GM12873 (cell line): ENCODE data around the gene TNRC6A.

Experiments
- TF ChIP-seq, protein P1 (sequence below): IDR thresholded peaks from 2 replicates; pipeline ENCODE4 v1.5.1; 2012; ENCODE audit warnings: low read depth, mild to moderate bottlenecking, moderate library complexity, low read length, control low read depth; ENCODE audit not compliant: insufficient read depth; ENCODE audit errors: missing control alignments

Gene TNRC6A

DNA sequence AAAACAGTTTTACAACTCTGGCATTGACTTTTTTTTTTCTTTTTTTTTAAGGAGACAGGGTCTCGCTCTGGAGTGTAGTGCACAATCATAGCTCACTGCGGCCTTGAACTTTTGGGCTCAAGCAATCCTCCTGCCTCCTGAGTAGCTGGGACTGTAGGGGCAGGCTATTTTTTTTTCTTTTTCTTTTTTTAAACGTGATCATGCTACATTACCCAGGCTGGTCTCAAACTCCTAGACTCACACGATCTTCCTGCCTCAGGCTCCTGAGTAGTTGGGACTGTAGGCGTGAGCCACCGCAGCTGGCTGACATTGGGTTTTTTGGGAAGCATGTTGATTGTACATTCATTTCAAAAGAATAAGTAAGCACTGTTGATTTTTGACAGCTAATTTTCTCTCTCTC, 32.1 kb downstream of the TNRC6A start:
- TF ChIP-seq, protein P1, sequence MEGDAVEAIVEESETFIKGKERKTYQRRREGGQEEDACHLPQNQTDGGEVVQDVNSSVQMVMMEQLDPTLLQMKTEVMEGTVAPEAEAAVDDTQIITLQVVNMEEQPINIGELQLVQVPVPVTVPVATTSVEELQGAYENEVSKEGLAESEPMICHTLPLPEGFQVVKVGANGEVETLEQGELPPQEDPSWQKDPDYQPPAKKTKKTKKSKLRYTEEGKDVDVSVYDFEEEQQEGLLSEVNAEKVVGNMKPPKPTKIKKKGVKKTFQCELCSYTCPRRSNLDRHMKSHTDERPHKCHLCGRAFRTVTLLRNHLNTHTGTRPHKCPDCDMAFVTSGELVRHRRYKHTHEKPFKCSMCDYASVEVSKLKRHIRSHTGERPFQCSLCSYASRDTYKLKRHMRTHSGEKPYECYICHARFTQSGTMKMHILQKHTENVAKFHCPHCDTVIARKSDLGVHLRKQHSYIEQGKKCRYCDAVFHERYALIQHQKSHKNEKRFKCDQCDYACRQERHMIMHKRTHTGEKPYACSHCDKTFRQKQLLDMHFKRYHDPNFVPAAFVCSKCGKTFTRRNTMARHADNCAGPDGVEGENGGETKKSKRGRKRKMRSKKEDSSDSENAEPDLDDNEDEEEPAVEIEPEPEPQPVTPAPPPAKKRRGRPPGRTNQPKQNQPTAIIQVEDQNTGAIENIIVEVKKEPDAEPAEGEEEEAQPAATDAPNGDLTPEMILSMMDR, result no peak

DNA sequence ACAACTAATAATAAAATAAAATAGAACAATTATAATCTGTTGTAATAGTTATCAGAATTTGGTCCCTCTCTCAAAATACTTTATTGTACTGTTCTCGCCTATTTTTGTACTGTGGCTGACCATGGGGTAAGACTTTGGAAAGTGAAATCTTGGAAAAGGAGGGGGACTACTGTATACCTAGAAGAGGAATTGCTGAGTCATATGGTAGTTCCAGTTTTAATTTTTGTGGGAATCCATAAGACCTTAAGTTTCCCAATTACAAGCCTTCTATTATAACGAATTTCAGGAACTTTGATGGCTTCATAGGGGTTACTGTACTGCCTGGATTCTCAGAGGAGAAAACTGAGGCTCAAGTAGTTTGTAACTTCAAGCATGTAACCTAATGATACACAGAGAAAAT, 35.5 kb downstream of the TNRC6A start:
- TF ChIP-seq, protein P1, result no peak

DNA sequence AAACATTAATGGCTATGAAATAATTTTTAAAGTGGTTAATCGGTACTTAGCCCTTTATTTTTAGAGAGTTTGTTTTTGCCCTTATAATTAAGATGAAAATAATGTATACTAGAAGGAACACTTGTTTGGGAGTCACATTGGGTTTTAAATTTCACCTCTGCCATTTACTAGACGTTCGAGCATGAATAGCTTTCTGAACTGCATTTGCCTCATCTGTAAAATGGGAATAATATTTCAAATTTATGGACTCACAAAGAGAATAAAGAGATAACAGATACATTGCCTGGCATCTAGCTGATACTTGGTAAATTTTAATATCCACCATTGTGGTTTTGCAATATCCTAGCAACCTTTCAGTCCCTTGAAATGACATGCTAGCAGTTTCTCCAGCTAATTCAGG, 36.6 kb downstream of the TNRC6A start:
- TF ChIP-seq, protein P1, result no peak

DNA sequence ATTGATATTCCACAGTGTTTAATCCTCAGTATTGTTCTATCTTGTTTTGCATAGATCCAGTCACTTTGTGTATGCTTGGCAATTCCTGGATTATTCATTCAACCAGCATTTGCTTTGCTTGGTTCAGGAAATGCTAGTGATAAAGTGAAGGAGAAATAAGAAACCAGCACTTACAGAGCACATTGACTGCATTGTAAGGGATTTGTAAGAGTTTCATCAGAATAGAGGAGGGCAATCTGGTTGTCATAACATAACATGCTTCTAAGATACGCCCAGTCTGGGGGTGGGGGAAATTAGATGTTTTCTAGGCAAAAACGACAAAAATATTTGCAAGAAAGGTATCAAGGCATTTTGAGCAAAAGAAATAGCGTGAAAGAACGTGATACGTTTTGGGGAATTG, 40.4 kb downstream of the TNRC6A start:
- TF ChIP-seq, protein P1, result no peak

DNA sequence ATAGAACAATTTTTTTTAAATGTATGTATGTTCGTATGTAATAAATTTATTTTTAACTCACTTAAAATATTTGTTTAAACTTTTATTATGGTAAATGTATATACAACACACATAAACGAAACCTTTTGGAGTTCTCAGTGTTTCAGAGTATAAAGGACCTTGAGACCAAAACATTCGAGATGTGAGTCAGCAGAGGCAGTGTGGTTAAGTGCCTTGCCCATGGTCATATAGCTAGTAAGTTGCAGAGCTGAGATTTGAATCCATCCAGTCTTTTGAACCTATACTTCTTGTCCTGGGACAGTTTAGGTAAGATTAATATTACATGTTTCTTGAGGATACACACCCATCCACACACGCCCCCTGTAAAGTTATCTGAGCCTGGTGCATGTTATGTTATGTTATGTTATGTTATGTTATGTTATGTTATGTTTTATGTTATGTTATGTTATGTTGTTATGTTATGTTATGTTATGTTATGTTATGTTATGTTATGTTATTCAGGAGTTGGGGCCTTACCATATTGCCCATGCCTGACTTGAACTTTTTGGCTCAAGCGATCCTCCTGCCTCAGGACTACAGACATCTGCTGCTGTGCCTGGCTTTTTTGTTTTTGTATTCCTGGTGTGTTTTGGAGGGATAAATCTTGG, 41.8 kb downstream of the TNRC6A start:
- TF ChIP-seq, protein P1, result no peak

DNA sequence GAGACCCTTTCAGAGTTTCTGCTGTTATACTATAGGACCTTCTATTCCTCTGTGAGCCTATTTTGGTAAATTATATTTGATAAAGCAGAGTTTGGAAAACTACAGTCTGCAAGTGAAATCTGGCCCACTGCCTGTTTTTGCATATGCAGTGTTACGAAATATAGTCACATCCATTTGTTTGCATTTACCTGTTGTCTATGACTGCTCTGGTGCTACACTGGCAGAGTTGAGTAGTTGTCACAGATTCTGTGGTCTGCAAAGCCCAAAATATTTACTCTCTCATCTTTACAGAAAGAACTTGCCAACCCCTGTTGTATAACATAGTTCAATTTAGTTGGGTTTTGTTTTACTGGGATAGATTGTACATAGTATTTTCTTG, 42.3 kb downstream of the TNRC6A start:
- TF ChIP-seq, protein P1, result no peak

DNA sequence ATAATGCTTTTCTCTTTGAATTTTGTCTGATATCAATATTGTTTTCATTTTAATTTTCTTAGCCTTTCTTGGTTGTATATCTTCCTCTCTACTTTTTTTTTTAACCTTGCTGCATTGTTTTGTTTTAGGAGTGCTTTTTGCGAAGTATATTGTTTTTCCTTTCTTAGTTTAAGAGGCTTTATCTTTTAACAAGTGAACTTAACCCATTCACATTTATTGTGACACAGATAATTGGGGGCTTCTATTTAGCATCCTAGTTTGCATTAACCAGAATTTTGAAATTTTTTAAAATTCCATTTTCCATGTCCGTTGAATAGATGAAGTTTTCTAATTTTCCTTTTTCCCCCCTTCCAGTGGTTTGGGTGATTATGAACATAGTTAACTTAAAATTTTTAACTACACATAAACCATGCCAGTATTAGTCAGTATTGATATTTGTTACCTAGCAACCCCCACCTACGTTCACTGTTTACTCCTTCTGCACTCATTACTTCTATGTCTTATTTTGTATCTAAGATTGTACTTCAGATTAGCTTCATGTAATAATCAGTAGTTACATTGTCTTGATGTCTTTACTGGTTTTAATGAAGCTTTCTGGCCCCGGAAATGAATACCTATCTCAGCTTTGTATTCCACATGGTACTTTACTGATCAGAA, 44.4 kb downstream of the TNRC6A start:
- TF ChIP-seq, protein P1, result no peak
